Caco-2 (cell line): ENCODE measurements around the gene SPATC1L. TPM values are rescaled to one million over a fixed set of nuclear protein-coding genes. Genes with fewer than 3 reads are reported as not detected.

Experiments
- BruUV-seq: library from RNA; stranded (reverse); fragments of 400-500 nt; replicated peaks from 2 replicates; lab custom pipeline; 2021; lab: Mats Ljungman, UMichigan
- CTCF ChIA-PET: fragments of 300-600 bp; sonication (Branson Sonifier 250); formaldehyde crosslinking; loops from one replicate; lab custom pipeline; 2022; ENCODE audit warnings: antibody characterized with exemption; lab: Charles Lee
- POLR2A ChIA-PET: fragments of 300-600 bp; sonication (Branson Sonifier 250); formaldehyde crosslinking; loops from one replicate; lab custom pipeline; 2022; ENCODE audit warnings: antibody characterized with exemption; lab: Charles Lee
- DNase-seq, 2 experiments: peaks; one replicate each; pipeline versions ENCODE4 v3.0.0 to v3.0.0-alpha.2; 2020 to 2022
- H3K27me3 ChIP-seq: replicated peaks from 2 replicates; pipeline ENCODE4 v1.6.0; 2011; ENCODE audit warnings: low read length; ENCODE audit not compliant: control insufficient read depth, insufficient read depth
- H3K36me3 ChIP-seq: 2 replicates; pipeline ENCODE4 v1.5.1; 2011; ENCODE audit warnings: low read length; ENCODE audit not compliant: control insufficient read depth, insufficient read depth
- H3K4me1 ChIP-seq: fragments of 250-450 bp; sonication (Bioruptor Pico); 2 replicates; pipeline ENCODE4 v1.5.1; 2020; ENCODE audit warnings: mild to moderate bottlenecking
- H3K4me3 ChIP-seq: 2 replicates; pipeline ENCODE4 v1.5.1; 2011; ENCODE audit warnings: low read depth, mild to moderate bottlenecking, control low read depth, low read length
- H3K9me3 ChIP-seq: fragments of 250-450 bp; sonication (Bioruptor Pico); 2 replicates; pipeline ENCODE4 v1.5.1; 2020; ENCODE audit warnings: mild to moderate bottlenecking, moderate library complexity
- H3K27ac Mint-ChIP-seq: one replicate; pipeline ENCODE4 v1.8.0; 2022; ENCODE audit warnings: mixed read lengths; ENCODE audit not compliant: unreplicated experiment
- H3K27me3 Mint-ChIP-seq: one replicate; pipeline ENCODE4 v1.8.0; 2022; ENCODE audit warnings: mixed read lengths; ENCODE audit not compliant: insufficient read depth, unreplicated experiment
- H3K36me3 Mint-ChIP-seq: one replicate; pipeline ENCODE4 v1.8.0; 2022; ENCODE audit warnings: mild to moderate bottlenecking, mixed read lengths; ENCODE audit not compliant: insufficient read depth, unreplicated experiment
- H3K4me1 Mint-ChIP-seq: one replicate; pipeline ENCODE4 v1.8.0; 2022; ENCODE audit warnings: low read depth, mixed read lengths; ENCODE audit not compliant: unreplicated experiment
- H3K4me3 Mint-ChIP-seq: one replicate; pipeline ENCODE4 v1.8.0; 2022; ENCODE audit warnings: mild to moderate bottlenecking, moderate library complexity, mixed read lengths; ENCODE audit not compliant: unreplicated experiment
- H3K9me3 Mint-ChIP-seq: one replicate; pipeline ENCODE4 v1.8.0; 2022; ENCODE audit warnings: mixed read lengths; ENCODE audit not compliant: unreplicated experiment
- CTCF ChIP-seq, 2 experiments: fragments of 200-600 bp in 1 of 2; IDR thresholded peaks; 1 replicate in 1 of 2; 2 replicates in 1 of 2; pipeline versions ENCODE4 v1.5.1 to v1.8.0; 2011 to 2022; ENCODE audit warnings: antibody characterized with exemption in 1 of 2, control low read depth in 1 of 2, inconsistent platforms in 1 of 2, low read depth in 1 of 2, low read length in 1 of 2, mild to moderate bottlenecking in 1 of 2, moderate library complexity in 1 of 2; ENCODE audit not compliant: insufficient read depth in 1 of 2, severe bottlenecking in 1 of 2, unreplicated experiment in 1 of 2
- intact Hi-C: fragments of 100-400 bp; cut with micrococcal nuclease; formaldehyde crosslinking; loops from one replicate; pipeline ENCODE4 v1.10.0; 2022; ENCODE audit not compliant: unreplicated experiment
- total RNA-seq: library from RNA; stranded (reverse); gene quantifications from 2 replicates; pipeline ENCODE4 v1.2.3, GENCODE V29; 2022

Gene SPATC1L
- total RNA-seq, 1 experiment from 2014 or later: 3.1 TPM

GRCh38 chr21:46150491-46151121 lies 33.7 kb downstream of the SPATC1L start:
- Histone ChIP-seq H3K4me3 (no peak overlapping the region), H3K27me3 (no peaks in the 10 kb centered on the region), H3K36me3 (no peaks in the 10 kb centered on the region), H3K9me3 (no peaks in the 10 kb centered on the region), H3K4me1 (peaks cover 7% of the 10 kb centered on the region; the same call in 1 of the 2 replicates)
- POLR2A ChIA-PET: no interaction called here
- no peak for DNase-seq
- peaks cover under 1% of the 10 kb centered on the region for H3K4me1 Mint-ChIP-seq
- BruUV-seq: no TSS peak
- no peak overlapping the region for H3K4me3 Mint-ChIP-seq
- H3K27ac Mint-ChIP-seq: no peak overlapping the region
- intact Hi-C loops: no loop called here
- no peaks in the 10 kb centered on the region for H3K27me3 Mint-ChIP-seq
- peaks cover 4% of the 10 kb centered on the region for H3K36me3 Mint-ChIP-seq
- no peak for TF ChIP-seq CTCF (IDR thresholded peaks at IDR 0.05; ENCODE audit: insufficient read depth in 1 of 2, low read depth in 1 of 2, low read length in 1 of 2, severe bottlenecking in 1 of 2, unreplicated experiment in 1 of 2)
- CTCF ChIA-PET: no interaction called here
- H3K9me3 Mint-ChIP-seq: no peaks in the 10 kb centered on the region

DNA sequence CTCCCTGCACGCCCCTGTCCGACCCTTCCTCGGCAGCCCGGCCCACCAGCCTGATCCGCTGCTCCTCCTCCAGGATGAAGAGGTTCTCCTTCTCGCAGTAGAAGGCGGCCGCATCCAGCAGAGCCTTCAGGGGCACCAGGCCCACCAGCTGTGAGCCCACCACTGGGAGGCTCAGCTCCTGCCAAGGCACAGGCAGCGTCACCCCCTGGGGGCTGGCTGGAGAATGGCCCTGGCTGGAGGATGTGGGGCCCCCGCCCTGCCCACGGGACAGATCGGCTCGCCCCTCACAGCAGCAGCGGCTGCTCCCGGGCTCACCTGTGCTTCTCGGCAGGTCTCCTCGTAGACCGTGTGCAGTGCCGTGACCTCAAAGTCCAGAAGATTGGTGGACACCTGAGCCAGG lies 34.2 kb downstream of the SPATC1L start:
- Mint-ChIP-seq H3K9me3 (no peaks in the 10 kb centered on the region), H3K27me3 (no peaks in the 10 kb centered on the region), H3K36me3 (peaks cover 4% of the 10 kb centered on the region), H3K4me3 (no peak overlapping the region), H3K27ac (no peak overlapping the region), H3K4me1 (no peaks in the 10 kb centered on the region)
- no peak overlapping the region for H3K4me3 ChIP-seq
- ChIA-PET CTCF (no interaction called here), POLR2A (no interaction called here)
- H3K9me3 ChIP-seq: no peaks in the 10 kb centered on the region
- H3K36me3 ChIP-seq: no peaks in the 10 kb centered on the region
- no peaks in the 10 kb centered on the region for H3K27me3 ChIP-seq
- DNase-seq: peak in 1 of 2 experiments; percentile 17
- TF ChIP-seq CTCF (IDR thresholded peaks at IDR 0.05; ENCODE audit: insufficient read depth in 1 of 2, low read depth in 1 of 2, low read length in 1 of 2, severe bottlenecking in 1 of 2, unreplicated experiment in 1 of 2): no peak
- intact Hi-C loops: no loop called here
- BruUV-seq: no TSS peak
- H3K4me1 ChIP-seq: peaks cover 7% of the 10 kb centered on the region; the same call in 1 of the 2 replicates

- Histone ChIP-seq H3K4me3 (no peak overlapping the region), H3K27me3 (no peaks in the 10 kb centered on the region), H3K4me1 (peaks cover 7% of the 10 kb centered on the region; the same call in 1 of the 2 replicates), H3K9me3 (no peaks in the 10 kb centered on the region), H3K36me3 (no peaks in the 10 kb centered on the region)
- POLR2A ChIA-PET: no interaction called here
- Mint-ChIP-seq H3K4me3 (no peak overlapping the region), H3K27me3 (no peaks in the 10 kb centered on the region), H3K27ac (no peak overlapping the region), H3K36me3 (no peaks in the 10 kb centered on the region), H3K4me1 (peaks cover 4% of the 10 kb centered on the region), H3K9me3 (no peaks in the 10 kb centered on the region)
- TF ChIP-seq CTCF (IDR thresholded peaks at IDR 0.05; ENCODE audit: insufficient read depth in 1 of 2, low read depth in 1 of 2, low read length in 1 of 2, severe bottlenecking in 1 of 2, unreplicated experiment in 1 of 2): no peak
- CTCF ChIA-PET: no interaction called here
- BruUV-seq: no TSS peak
- no peak for DNase-seq
- intact Hi-C loops: loop anchor here (10.0 kb wide), 1 partner anchor 75 kb away; the partner anchor contains the start of gene LSS
Observed at GRCh38 chr21:46149205-46149901, 34.9 kb downstream of the SPATC1L start.
